MM.1S (cell line): ENCODE results near the gene CDKN2D.

Experiments
- DNase-seq: peaks from one replicate; pipeline ENCODE4 v3.0.0-alpha.2; 2015
- H2AFZ ChIP-seq: fragments of 300-600 bp; sonication (generic); 2 replicates; pipeline ENCODE4 v1.6.0; 2016; ENCODE audit warnings: antibody characterized with exemption, low read length
- H3F3A ChIP-seq: fragments of 300-600 bp; sonication (generic); 2 replicates; pipeline ENCODE4 v1.6.1; 2016; ENCODE audit warnings: mild to moderate bottlenecking, antibody characterized with exemption, low read length, moderate library complexity, mixed read lengths; ENCODE audit not compliant: insufficient read depth
- H3K27ac ChIP-seq: fragments of 300-600 bp; sonication (generic); 2 replicates; pipeline ENCODE4 v1.5.1; 2016; ENCODE audit warnings: mild to moderate bottlenecking, low read length
- H3K27me3 ChIP-seq: fragments of 300-600 bp; sonication (generic); replicated peaks from 2 replicates; pipeline ENCODE4 v1.6.0; 2016; ENCODE audit warnings: low read length; ENCODE audit not compliant: insufficient read depth
- H3K36me3 ChIP-seq: fragments of 300-600 bp; sonication (generic); replicated peaks from 2 replicates; pipeline ENCODE4 v1.6.1; 2016; ENCODE audit warnings: mild to moderate bottlenecking, low read length, mixed read lengths; ENCODE audit not compliant: insufficient read depth
- H3K4me1 ChIP-seq: fragments of 300-600 bp; sonication (generic); 2 replicates; pipeline ENCODE4 v1.6.1; 2016; ENCODE audit warnings: low read length, mixed read lengths
- H3K4me2 ChIP-seq: fragments of 300-600 bp; sonication (generic); 2 replicates; pipeline ENCODE4 v1.6.0; 2016; ENCODE audit warnings: low read depth, low read length
- H3K4me3 ChIP-seq: fragments of 300-600 bp; sonication (generic); 2 replicates; pipeline ENCODE4 v1.5.1; 2016; ENCODE audit warnings: low read length, mixed read lengths
- H3K79me2 ChIP-seq: fragments of 300-600 bp; sonication (generic); 2 replicates; pipeline ENCODE4 v1.6.1; 2016; ENCODE audit warnings: mixed run types, low read length, mixed read lengths
- H3K9ac ChIP-seq: fragments of 300-600 bp; sonication (generic); 2 replicates; pipeline ENCODE4 v1.6.1; 2016; ENCODE audit warnings: low read length, mixed read lengths
- H3K9me2 ChIP-seq: fragments of 300-600 bp; sonication (generic); replicated peaks from 2 replicates; pipeline ENCODE4 v1.6.1; 2016; ENCODE audit warnings: mild to moderate bottlenecking, low read length, mixed read lengths; ENCODE audit not compliant: insufficient read depth
- H3K9me3 ChIP-seq: fragments of 300-600 bp; sonication (generic); replicated peaks from 2 replicates; pipeline ENCODE4 v1.6.1; 2016; ENCODE audit warnings: mild to moderate bottlenecking, low read length, mixed read lengths; ENCODE audit not compliant: insufficient read depth
- H4K20me1 ChIP-seq: fragments of 300-600 bp; sonication (generic); 2 replicates; pipeline ENCODE4 v1.6.1; 2016; ENCODE audit warnings: mild to moderate bottlenecking, low read length, moderate library complexity, mixed read lengths; ENCODE audit not compliant: insufficient read depth
- EZH2 ChIP-seq: fragments of 300-600 bp; sonication (generic); optimal IDR thresholded peaks from 2 replicates; pipeline ENCODE3; 2017; ENCODE audit warnings: low read depth, mild to moderate bottlenecking, antibody characterized with exemption, low read length, mixed read lengths
- EZH2phosphoT487 ChIP-seq: fragments of 300-600 bp; sonication (generic); IDR thresholded peaks from 2 replicates; pipeline ENCODE4 v1.6.1; 2018; ENCODE audit warnings: antibody characterized with exemption, low read length
- TF ChIP-seq, protein P1 (sequence below): fragments of 300-600 bp; sonication (generic); IDR thresholded peaks from 2 replicates; pipeline ENCODE4 v1.5.1; 2016; ENCODE audit warnings: antibody characterized with exemption, low read length, mixed read lengths

CDKN2D gene

DNA sequence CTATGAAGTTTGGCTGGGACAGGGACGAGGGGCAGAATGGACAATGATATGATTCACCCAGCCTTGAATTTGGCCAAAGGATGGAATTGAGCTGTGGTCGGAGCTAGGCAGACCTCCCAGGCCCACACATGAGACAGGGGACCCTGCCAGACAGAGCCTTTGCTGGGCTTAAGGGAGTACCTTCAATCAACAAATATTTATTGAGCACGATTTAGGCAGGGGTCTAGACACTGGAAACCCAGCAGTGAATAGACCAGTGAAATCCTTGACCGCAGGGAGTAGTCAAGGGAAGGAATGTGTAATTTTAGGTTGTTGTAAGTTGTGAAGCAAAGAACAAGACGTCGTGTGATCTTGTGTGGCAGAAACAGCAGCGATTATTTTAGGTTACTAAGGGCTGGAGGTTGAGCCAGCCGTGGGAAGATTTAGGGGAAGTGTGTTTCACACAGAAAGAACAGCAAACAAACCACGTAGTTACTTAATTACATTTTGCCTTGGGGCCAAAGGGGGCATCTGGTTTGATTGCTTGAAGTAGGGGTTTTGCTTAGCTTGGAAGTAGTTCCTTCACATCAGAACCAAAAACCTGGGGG is 35.2 kb upstream of the CDKN2D start:
- DNase-seq, result no peak
- Histone ChIP-seq H3K79me2 (no peaks in the 10 kb centered on the region), H3K36me3 (no peaks in the 10 kb centered on the region), H3K4me2 (no peak overlapping the region), H2AFZ (no peak overlapping the region), H4K20me1 (no peaks in the 10 kb centered on the region), H3F3A (no peaks in the 10 kb centered on the region), H3K9me2 (no peaks in the 10 kb centered on the region), H3K9ac (no peak overlapping the region), H3K9me3 (no peaks in the 10 kb centered on the region), H3K27me3 (0 out of 2 replicates have a peak, but pooled peaks cover 11% of the 10 kb centered on the region), H3K4me1 (no peaks in the 10 kb centered on the region; the same call in 1 of the 2 replicates), H3K4me3 (no peak overlapping the region), H3K27ac (no peak overlapping the region)
- TF ChIP-seq, protein P1, sequence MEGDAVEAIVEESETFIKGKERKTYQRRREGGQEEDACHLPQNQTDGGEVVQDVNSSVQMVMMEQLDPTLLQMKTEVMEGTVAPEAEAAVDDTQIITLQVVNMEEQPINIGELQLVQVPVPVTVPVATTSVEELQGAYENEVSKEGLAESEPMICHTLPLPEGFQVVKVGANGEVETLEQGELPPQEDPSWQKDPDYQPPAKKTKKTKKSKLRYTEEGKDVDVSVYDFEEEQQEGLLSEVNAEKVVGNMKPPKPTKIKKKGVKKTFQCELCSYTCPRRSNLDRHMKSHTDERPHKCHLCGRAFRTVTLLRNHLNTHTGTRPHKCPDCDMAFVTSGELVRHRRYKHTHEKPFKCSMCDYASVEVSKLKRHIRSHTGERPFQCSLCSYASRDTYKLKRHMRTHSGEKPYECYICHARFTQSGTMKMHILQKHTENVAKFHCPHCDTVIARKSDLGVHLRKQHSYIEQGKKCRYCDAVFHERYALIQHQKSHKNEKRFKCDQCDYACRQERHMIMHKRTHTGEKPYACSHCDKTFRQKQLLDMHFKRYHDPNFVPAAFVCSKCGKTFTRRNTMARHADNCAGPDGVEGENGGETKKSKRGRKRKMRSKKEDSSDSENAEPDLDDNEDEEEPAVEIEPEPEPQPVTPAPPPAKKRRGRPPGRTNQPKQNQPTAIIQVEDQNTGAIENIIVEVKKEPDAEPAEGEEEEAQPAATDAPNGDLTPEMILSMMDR, result no peak
- TF ChIP-seq EZH2 (no peak), EZH2phosphoT487 (no peak)

DNA sequence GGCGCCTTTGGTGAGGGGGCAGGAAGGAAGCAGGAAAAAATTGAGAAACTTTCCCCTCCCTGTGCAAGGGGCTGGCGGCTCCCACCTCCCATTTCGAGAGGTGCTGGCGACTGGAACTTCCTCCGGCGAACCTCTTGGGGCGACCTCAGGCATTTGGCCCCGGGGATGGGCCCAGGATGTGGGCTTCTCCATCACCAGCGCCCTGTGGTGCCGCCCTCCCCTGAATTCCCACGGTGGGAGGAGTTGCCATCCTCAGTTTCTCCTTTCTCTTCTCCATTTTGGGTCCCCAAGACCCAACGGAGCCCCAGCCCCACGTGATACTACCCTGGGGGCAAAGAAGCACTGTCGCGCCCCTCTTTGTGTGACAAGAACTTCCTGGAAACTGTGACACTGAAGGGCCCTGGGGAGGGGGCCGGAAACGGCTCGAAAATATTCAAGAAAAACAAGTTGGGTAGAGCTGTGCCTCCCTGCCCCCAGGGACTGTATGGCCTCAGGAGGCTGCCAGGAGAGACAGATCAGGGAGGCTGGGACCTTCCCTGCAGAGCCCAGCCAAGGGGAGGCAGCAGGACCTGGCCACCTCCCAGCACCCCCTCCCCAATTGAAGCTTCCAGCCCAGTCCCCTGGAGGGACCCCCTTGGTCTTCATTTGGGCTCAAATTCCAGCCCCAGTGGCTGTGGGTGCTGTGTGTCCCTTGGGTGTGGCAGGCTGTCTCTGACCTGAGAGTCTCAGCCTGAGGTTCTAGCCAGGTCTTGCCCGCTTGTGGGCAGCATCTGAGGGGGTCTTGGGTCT is 34.5 kb upstream of the CDKN2D start:
- no peak for DNase-seq
- no peaks in the 10 kb centered on the region for H3K9me3 ChIP-seq
- H3K4me3 ChIP-seq, result peak overlapping the region; percentile 93
- no peaks in the 10 kb centered on the region for H3K9me2 ChIP-seq
- H3K36me3 ChIP-seq, result no peaks in the 10 kb centered on the region
- H4K20me1 ChIP-seq, result no peaks in the 10 kb centered on the region
- no peaks in the 10 kb centered on the region for H3F3A ChIP-seq
- no peaks in the 10 kb centered on the region; the same call in 1 of the 2 replicates for H3K4me1 ChIP-seq
- no peak overlapping the region for H3K27ac ChIP-seq
- peak overlapping the region; percentile 99 for H3K4me2 ChIP-seq
- no peaks in the 10 kb centered on the region for H3K79me2 ChIP-seq
- 0 out of 2 replicates have a peak overlapping the region, but pooled peaks have one; percentile 45 for H3K9ac ChIP-seq
- H2AFZ ChIP-seq, result peak overlapping the region; percentile 98
- TF ChIP-seq, protein P1, result no peak
- TF ChIP-seq EZH2phosphoT487 (no peak), EZH2 (no peak)
- 0 out of 2 replicates have a peak, but pooled peaks cover 11% of the 10 kb centered on the region for H3K27me3 ChIP-seq

DNA sequence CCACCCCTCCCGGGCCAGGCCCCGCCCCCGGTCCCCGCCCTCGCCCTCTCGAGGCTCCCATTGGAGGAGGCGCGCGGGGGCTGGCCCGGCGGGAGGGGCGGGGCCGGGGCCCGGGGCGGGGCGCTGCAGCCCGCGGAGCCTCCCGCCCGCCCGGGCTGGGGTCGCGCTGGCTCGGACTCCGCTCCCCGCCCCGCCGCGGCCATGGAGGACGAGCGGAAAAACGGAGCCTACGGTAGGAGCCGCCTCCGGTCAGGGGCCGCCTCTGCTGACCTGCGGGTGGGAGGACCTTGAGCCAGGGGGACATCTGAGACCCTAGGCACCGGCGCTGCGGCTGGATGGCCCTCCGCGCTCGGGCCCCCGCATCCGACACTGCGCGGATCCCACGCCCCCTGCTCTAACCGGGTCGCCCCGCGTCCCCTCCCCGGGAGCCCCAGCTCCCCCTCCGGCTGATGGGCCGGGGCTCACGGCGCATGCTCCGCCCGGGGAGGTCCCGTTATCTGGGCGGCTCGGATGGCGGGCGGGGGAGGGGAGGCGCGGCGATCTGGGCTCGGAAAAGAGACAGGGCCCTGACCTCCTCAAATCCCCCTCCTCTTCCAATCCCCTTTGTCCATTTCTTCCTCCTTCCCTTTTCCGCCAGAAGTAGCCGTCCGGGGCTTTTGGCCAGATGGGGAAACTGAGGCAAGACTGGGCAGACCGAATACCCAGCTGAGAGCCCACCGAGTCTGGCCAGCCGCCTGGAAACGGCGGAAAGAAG is 33.7 kb upstream of the CDKN2D start:
- Histone ChIP-seq H3K4me1 (no peaks in the 10 kb centered on the region; the same call in 1 of the 2 replicates), H3K9me2 (no peaks in the 10 kb centered on the region), H3K9me3 (no peaks in the 10 kb centered on the region), H3K4me2 (peak overlapping the region; percentile 99), H3K4me3 (peak overlapping the region; percentile 93), H2AFZ (peak overlapping the region; percentile 98), H3K27ac (no peak overlapping the region), H3K36me3 (no peaks in the 10 kb centered on the region), H3K9ac (peak overlapping the region; percentile 45; the same call in 1 of the 2 replicates), H3K79me2 (no peaks in the 10 kb centered on the region), H4K20me1 (no peaks in the 10 kb centered on the region), H3K27me3 (0 out of 2 replicates have a peak, but pooled peaks cover 11% of the 10 kb centered on the region), H3F3A (no peaks in the 10 kb centered on the region)
- TF ChIP-seq EZH2phosphoT487, result no peak
- TF ChIP-seq EZH2, result no peak
- TF ChIP-seq, protein P1, result no peak
- DNase-seq, result peak; percentile 72
